Suprapubic skin (tissue), 4 donors: Measurements from ENCODE around the gene TANGO2.

Source experiments
- CTCF ChIP-seq, 2 donors: fragments of 200-600 bp in 1 of 2; fragments of 450-650 bp in 1 of 2; sonication (generic) in 1 of 2; IDR thresholded peaks; one replicate each; pipeline ENCODE4 v1.5.1; 2016 to 2019; ENCODE audit warnings: antibody characterized with exemption in 2 of 2, mild to moderate bottlenecking in 1 of 2, moderate library complexity in 1 of 2
- EP300 ChIP-seq: sonication (generic); formaldehyde crosslinking; IDR thresholded peaks from one replicate; pipeline ENCODE4 v1.6.1; 2017; ENCODE audit warnings: antibody characterized with exemption
- POLR2A ChIP-seq, 2 donors: fragments of 450-650 bp; IDR thresholded peaks; one replicate each; pipeline ENCODE4 v1.6.1; 2017; ENCODE audit warnings: antibody characterized with exemption in 2 of 2, mild to moderate bottlenecking in 2 of 2, moderate library complexity in 2 of 2
- POLR2AphosphoS5 ChIP-seq, 3 donors: sonication (generic); formaldehyde crosslinking; IDR thresholded peaks; one replicate each; pipeline ENCODE4 v1.6.1; 2017; ENCODE audit warnings: antibody characterized with exemption in 3 of 3

DNA sequence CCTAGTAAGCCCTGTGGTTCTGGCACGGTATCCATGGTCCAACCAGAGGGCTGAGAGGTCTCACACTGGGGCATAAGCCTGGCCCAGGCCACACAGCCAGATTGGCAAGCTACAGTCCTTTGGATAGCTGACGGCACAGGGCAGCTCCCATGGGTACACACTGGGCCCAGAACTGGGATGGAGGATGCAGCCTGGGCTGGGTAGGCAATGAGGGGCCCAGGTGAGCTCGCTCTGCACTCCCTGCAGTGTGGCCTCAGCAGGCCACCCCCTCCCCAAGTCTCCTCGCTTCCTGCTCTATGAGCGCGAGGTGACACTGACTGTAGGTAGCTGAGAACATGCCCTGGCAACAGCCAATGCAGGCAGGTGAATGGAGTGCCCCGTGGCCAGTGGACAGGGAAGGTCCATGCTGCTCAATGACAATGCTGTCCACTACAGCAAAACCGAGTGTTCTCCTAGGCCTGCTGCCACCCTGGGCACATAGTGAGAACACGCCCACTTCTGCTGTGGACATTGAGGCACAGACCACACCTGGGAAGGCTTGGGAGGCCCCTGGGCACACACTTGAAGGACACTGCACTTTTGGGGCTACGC is 8.1 kb upstream of the TANGO2 start:
- TF ChIP-seq CTCF (IDR thresholded peaks at IDR 0.05) (no peak), POLR2AphosphoS5 (IDR thresholded peaks at IDR 0.05) (no peak), EP300 (no peak), POLR2A (IDR thresholded peaks at IDR 0.05) (no peak)
